GM21515 (cell line): Measurements from ENCODE around the gene SPAG9.

ENCODE experiments used
- ATAC-seq: cut with Tn5 transposase; IDR thresholded peaks from one replicate; pipeline ENCODE4 v1.9.1; 2021; ENCODE audit not compliant: unreplicated experiment

SPAG9 gene

GRCh38 chr17:51120739-51121619, at the start of gene SPAG9:
Gene SPAG9 (minus strand): TSS chr17:51120868. CDS start chr17:51120656, 212 bp downstream.
- ATAC-seq: peak; percentile 73

GRCh38 chr17:51169340-51169739, 48.7 kb upstream of the SPAG9 start:
- ATAC-seq: no peak

- ATAC-seq: peak; percentile 48
Measured at GRCh38 chr17:51166987-51167931, 46.6 kb upstream of the SPAG9 start.

DNA sequence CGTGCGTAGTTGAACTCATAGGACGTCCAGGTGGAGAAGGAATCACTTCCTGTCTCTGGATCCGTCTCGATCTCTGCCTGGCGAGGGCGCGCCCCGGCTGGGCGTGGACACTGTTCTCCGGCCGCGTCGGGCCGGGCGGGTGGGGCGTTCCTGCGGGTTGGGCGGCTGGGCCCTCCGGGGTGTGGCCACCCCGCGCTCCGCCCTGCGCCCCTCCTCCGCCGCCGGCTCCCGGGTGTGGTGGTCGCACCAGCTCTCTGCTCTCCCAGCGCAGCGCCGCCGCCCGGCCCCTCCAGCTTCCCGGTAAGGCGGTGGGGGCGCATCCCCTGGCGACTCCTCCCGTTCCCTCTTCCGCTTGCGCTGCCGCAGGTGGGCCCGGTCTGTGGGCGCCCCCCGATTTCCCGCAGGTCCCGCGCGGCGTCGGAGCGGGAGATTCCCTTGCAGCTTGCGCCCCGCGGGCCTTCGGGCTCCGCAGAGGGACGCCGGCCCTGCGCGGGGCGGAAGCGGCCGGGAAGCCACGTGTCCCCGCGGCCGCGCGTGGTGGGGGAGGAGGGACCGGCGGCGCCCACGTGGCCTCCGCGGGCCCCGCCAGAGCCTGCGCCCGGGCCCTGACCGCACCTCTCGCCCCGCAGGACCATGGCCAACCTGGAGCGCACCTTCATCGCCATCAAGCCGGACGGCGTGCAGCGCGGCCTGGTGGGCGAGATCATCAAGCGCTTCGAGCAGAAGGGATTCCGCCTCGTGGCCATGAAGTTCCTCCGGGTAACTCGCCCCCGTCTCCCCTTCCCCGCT, 45.7 kb upstream of the SPAG9 start, which contains the start of gene NME2:
TSS of gene NME2 (plus strand) at position 214 of the 789 bp plus-strand sequence. CDS start at position 634, 420 bp downstream.
- ATAC-seq: peak; percentile 75

- ATAC-seq: peak; percentile 24
Measured at GRCh38 chr17:51165680-51166197, 45.1 kb upstream of the SPAG9 start.

DNA sequence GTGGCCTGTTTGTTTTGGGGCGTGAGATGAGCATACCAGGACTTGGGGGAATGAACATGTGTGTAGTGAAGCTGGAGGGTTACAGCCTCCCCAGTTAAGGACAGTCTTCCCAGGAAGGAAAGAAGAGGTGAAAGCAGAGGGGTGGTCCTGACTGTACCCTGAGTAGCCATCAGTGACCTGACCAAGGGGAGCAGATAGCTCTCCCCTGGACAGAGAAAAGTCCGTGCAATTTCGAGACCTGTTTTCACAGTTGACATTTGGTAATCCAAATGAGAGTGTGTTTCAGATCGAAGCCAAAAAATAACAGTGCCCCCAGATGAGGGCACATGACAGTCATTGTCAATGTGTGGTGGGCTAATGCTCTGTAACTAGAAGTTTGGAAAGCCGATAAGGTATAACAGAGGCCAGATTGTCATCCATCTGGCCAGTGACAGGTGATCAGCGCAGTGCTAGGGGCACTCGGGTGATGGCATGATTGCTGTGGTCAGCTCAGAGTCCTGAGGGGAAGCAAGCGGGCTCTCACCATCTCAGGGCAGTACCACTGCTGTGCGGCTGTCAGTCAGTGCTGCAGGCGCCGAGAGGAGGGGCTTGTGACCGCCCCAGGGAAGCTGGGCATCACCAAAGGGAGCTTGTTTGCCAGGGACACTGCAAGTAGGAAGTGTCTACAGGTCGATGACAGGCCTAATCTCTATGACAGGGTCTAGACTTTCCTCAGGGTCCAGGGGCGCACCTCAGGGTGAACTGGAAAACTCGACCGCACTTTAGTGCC, 44.4 kb upstream of the SPAG9 start:
- no peak for ATAC-seq

DNA sequence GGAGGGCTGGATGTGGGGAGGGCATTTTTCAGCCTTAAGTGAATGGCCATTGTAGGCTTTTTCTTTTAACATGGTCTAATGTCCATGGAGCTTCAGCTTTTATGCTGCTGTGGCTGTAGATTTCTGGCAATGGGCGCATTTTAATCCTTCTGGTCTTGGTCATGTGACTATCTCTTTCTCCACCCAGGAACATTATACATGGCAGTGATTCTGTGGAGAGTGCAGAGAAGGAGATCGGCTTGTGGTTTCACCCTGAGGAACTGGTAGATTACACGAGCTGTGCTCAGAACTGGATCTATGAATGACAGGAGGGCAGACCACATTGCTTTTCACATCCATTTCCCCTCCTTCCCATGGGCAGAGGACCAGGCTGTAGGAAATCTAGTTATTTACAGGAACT, 40.9 kb upstream of the SPAG9 start:
- no peak for ATAC-seq

- ATAC-seq: no peak
Measured at GRCh38 chr17:51159604-51160003, 38.9 kb upstream of the SPAG9 start.

DNA sequence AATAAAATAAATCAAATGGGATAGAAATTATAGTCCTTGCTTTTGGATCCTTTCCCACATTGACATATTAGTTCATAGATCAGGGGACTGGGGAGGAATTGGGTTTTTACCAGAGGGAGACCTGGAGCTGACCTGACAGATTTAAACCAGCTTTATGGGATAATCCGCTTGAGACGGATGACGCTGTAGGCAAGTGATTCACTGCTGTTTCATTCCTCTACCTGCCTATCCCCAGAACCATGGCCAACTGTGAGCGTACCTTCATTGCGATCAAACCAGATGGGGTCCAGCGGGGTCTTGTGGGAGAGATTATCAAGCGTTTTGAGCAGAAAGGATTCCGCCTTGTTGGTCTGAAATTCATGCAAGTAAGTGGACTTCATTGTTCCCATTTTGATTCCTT, 34.7 kb upstream of the SPAG9 start:
- ATAC-seq: no peak

DNA sequence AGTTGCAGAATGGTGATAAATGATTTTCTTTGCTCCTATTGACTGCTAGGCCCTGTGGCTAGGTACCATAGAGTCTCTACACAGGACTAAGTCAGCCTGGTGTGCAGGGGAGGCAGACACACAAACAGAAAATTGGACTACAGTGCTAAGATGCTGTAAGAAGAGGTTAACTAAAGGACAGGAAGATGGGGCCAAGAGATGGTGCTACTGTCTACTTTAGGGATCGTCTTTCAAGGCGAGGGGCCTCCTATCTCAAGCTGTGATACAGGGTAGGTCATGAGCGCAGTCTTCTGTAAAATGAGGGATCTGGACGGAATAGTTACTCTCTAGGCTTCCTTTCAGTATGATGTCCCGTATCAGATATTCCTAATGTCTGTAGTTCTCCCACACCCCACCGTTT, 33.5 kb upstream of the SPAG9 start:
- no peak for ATAC-seq

DNA sequence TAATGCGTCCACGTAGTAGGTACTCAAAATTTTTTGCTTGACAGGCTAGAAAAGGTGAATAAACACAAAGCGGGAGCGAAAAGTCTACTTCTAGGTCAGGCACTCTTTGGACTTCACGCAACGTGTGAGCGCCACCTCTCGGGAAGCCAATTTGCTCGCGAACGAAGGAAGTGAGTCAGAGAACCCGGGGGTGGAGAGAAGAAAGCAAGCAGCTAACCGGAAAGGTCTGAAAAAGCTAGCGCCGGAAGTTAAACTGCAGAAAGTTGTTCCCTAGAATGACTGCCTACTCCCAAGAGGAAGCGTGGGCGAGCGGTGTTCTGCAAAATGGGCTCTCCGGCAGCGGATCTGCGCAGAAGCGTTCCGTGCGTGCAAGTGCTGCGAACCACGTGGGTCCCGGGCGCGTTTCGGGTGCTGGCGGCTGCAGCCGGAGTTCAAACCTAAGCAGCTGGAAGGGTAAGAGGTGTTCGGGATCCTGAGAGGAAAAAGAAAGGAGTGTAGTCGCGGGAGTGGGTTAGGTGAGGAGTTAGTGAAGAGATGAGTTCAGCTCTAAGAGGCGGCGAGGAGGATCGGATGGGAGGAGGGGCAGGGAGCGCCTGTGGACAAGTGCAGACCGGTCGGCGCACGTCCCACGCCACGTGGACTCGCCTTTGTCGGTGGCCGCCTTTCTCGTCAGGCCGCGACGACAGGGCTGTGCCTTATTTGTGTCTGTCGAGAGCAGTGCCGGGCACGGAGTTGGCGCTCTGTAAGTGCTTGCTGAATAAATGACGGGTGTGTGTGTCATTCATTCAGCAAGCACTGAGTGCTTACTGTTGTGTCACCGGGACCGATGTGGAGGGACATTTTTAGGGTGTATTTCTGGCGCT, 32.8 kb upstream of the SPAG9 start, which contains the start of gene NME1:
TSS of gene NME1 (plus strand) at position 350 of the 863 bp plus-strand sequence. CDS start 2,096 bp downstream, outside the sequence.
- peak; percentile 89 for ATAC-seq

- no peak for ATAC-seq
Measured at GRCh38 chr17:51152766-51153209, 32.1 kb upstream of the SPAG9 start.

GRCh38 chr17:51150932-51151331, 30.3 kb upstream of the SPAG9 start:
- ATAC-seq: no peak

DNA sequence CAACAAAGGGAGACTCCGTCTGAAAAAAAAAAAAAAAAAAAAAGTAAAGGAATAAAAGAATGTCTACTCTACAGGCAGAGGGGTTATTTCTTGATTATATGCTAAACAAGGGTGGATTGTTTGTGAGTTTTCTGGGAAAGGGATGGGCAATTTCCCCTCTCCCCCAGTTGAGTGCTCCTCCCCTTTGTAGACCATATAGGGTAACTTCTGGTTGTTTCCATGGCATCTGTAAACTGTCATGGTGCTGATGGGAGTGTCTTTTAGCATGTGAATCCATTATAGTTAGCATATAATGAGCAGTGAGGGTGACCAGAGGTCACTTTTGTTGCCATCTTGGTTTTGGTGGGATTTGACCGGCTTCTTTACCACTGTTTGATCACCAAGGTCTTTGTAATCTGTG, 28.5 kb upstream of the SPAG9 start:
- no peak for ATAC-seq

GRCh38 chr17:51147650-51148049, 27.0 kb upstream of the SPAG9 start:
- ATAC-seq: no peak

DNA sequence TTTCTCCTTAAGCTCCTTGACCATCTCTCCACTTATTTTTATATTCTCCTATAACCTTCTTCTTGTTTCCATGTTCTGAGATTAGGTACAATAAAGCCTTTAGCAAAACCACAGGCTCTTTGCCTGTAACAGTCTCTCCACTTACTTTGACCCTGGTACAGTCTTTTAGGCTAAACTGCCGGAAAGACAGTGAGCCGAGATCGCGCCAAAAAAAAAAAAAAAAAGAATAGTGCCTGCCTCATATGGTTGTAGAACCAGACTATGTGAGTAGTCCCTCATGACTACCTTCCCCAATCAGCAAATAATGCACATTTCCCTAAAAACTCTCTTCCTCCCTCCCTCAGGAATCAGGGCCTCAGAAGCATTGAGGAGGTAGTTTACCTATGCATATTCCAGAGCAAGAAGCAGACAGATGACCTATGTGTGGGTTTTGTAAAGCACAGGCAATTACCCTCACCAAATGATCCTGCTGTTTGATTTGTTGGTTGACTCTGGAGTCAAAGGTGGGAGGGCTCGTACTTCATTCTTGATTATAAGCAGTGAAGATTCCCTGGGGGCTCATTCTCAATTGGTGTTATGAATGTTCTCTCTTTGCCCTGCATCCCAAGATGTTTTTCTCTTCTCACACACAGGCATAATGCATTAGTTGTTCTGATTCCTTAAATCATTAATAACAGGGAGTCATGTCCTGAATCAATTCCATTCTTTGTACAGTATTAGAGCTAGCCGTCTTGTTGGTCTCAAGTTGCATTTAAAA, 23.8 kb upstream of the SPAG9 start:
- ATAC-seq: no peak

DNA sequence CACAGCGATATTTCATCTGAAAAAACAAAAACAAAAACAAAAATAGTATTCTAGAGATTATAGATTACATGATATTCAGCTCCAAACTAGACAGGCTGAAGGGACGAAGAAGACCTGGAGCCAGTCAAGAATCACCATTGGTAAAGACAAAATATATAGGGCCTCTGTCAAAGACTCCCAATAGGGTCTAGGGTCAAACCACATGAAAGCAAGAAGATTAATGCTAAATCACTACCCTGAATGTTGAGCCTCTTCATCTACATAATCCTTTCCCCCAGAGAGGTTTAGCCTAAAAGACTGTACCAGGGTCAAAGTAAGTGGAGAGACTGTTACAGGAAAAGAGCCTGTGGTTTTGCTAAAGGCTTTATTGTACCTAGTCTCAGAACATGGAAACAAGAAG, 21.9 kb upstream of the SPAG9 start:
- no peak for ATAC-seq

DNA sequence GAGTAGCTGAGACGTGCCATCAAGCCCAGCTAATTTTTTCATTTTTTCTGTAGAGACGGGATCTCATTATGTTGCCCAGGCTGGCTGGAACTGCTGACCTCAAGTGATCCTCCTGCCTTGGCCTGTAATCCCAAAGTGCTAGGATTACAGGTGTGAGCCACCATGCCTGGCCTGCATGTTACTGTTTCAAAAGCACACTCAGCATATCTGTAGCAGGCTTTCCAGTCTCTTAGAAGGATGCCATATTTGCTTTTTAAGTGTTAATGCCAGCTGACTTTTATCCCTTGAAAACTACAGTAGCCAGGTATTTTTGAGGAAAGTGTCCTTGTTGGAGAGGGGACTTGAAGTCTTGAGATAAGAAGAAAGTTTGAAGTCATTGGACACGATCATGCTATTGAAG, 15.3 kb upstream of the SPAG9 start:
- no peak for ATAC-seq
